HCT116 (cell line): Measurements from ENCODE around the gene UBR3. TPM values are rescaled to one million over a fixed set of nuclear protein-coding genes. Genes with fewer than 3 reads are reported as not detected.

ENCODE experiments used
- ATAC-seq: fragments of 200-7000 bp; cut with Tn5 transposase; 2 replicates; pipeline ENCODE4 v1.9.1; 2020; ENCODE audit warnings: mild to moderate bottlenecking, moderate library complexity
- BruUV-seq: library from RNA; stranded (reverse); fragments of 400-500 nt; replicated peaks from 2 replicates; lab custom pipeline; 2021; lab: Mats Ljungman, UMichigan
- CTCF ChIA-PET: fragments of 300-600 bp; sonication (Branson Sonifier 250); formaldehyde crosslinking; loops from one replicate; lab custom pipeline; 2021; ENCODE audit warnings: antibody characterized with exemption; lab: Charles Lee
- POLR2A ChIA-PET: fragments of 300-600, 350-600 bp; sonication (Branson Sonifier 250); formaldehyde crosslinking; loops from one replicate; lab custom pipeline; 2021; ENCODE audit warnings: antibody characterized with exemption; lab: Charles Lee
- RAD21 ChIA-PET, 2 experiments: fragments of 300-600 bp; sonication (Branson Sonifier 250); formaldehyde crosslinking; loops; one replicate each; lab custom pipeline; 2023; ENCODE audit warnings: low total read pairs in 2 of 2; ENCODE audit not compliant: uncharacterized antibody in 2 of 2, unreplicated experiment in 2 of 2, low non-redundant PET in 1 of 2; lab: Charles Lee
- DNase-seq: peaks from one replicate; pipeline ENCODE4 v3.0.0-alpha.2; 2010; ENCODE audit warnings: low read depth, low spot score
- H2AFZ ChIP-seq: fragments of 200-600 bp; shearing (Covaris generic), sonication (generic); 2 replicates; pipeline ENCODE4 v1.6.1; 2017; ENCODE audit warnings: low read depth, mixed run types, mixed read lengths, antibody characterized with exemption, low read length; ENCODE audit not compliant: poor library complexity, severe bottlenecking
- H3K27ac ChIP-seq: 2 replicates; pipeline ENCODE4 v1.5.1; 2012; ENCODE audit warnings: low read depth, low read length
- H3K27me3 ChIP-seq: fragments of 200-600 bp; sonication (generic); 2 replicates; pipeline ENCODE4 v1.6.1; 2016; ENCODE audit warnings: mixed run types, low read length, mixed read lengths; ENCODE audit not compliant: insufficient read depth
- H3K36me3 ChIP-seq, 2 experiments: fragments of 200-500 bp in 1 of 2; fragments of 200-600 bp in 1 of 2; sonication (Bioruptor generic) in 1 of 2; sonication (generic) in 1 of 2; 2 replicates each; pipeline versions ENCODE4 v1.5.1 to v1.6.1; 2014 to 2016; ENCODE audit warnings: low read length in 2 of 2, inconsistent platforms in 1 of 2, mixed read lengths in 1 of 2, mixed run types in 1 of 2; ENCODE audit not compliant: insufficient read depth in 2 of 2, control insufficient read depth in 1 of 2
- H3K4me1 ChIP-seq, 2 experiments: fragments of 200-600 bp in 1 of 2; sonication (generic) in 1 of 2; 2 replicates each; pipeline versions ENCODE4 v1.5.1 to v1.6.1; 2012 to 2017; ENCODE audit warnings: low read length in 2 of 2, inconsistent platforms in 1 of 2, mild to moderate bottlenecking in 1 of 2, mixed read lengths in 1 of 2, mixed run types in 1 of 2, moderate library complexity in 1 of 2; ENCODE audit not compliant: insufficient read depth in 2 of 2, control insufficient read depth in 1 of 2
- H3K4me2 ChIP-seq: fragments of 200-600 bp; sonication (generic); 2 replicates; pipeline ENCODE4 v1.6.1; 2017; ENCODE audit warnings: mixed run types, low read length, mixed read lengths
- H3K4me3 ChIP-seq, 2 experiments: fragments of 200-600 bp in 1 of 2; sonication (generic) in 1 of 2; replicated peaks in 1 of 2; 2 replicates each; pipeline ENCODE4 v1.5.1; 2011 to 2016; ENCODE audit warnings: low read length in 2 of 2, control low read depth in 1 of 2, low read depth in 1 of 2, mild to moderate bottlenecking in 1 of 2, mixed read lengths in 1 of 2, mixed run types in 1 of 2
- H3K79me2 ChIP-seq: fragments of 200-600 bp; sonication (generic); 2 replicates; pipeline ENCODE4 v1.6.1; 2017; ENCODE audit warnings: mild to moderate bottlenecking, mixed run types, low read length, moderate library complexity, mixed read lengths; ENCODE audit not compliant: insufficient read depth
- H3K9ac ChIP-seq: fragments of 200-600 bp; sonication (generic); 2 replicates; pipeline ENCODE4 v1.6.1; 2016; ENCODE audit warnings: low read length, mixed read lengths
- H3K9me2 ChIP-seq: fragments of 200-600 bp; sonication (generic), shearing (Covaris generic); 2 replicates; pipeline ENCODE4 v1.6.1; 2017; ENCODE audit warnings: mixed run types, mild to moderate bottlenecking, moderate library complexity; ENCODE audit not compliant: insufficient read depth
- H3K9me3 ChIP-seq, 2 experiments: fragments of 200-500 bp in 1 of 2; fragments of 200-600 bp in 1 of 2; sonication (Bioruptor generic) in 1 of 2; sonication (generic) in 1 of 2; 2 replicates each; pipeline ENCODE4 v1.6.1; 2014 to 2017; ENCODE audit warnings: low read length in 2 of 2, mixed read lengths in 2 of 2, inconsistent platforms in 1 of 2, low read depth in 1 of 2, mild to moderate bottlenecking in 1 of 2, mixed run types in 1 of 2, moderate library complexity in 1 of 2; ENCODE audit not compliant: control insufficient read depth in 1 of 2, insufficient read depth in 1 of 2
- H4K20me1 ChIP-seq: fragments of 200-600 bp; sonication (generic), shearing (Covaris generic); 2 replicates; pipeline ENCODE4 v1.6.1; 2017; ENCODE audit warnings: mixed run types, mild to moderate bottlenecking, moderate library complexity; ENCODE audit not compliant: insufficient read depth
- CBX3 ChIP-seq: IDR thresholded peaks from 2 replicates; pipeline ENCODE4 v1.6.1; 2012; ENCODE audit warnings: low read depth
- CEBPB ChIP-seq: IDR thresholded peaks from 2 replicates; pipeline ENCODE4 v1.6.1; 2012; ENCODE audit warnings: low read depth
- EZH2phosphoT487 ChIP-seq: fragments of 200-600 bp; IDR thresholded peaks from 2 replicates; pipeline ENCODE4 v1.6.1; 2018; ENCODE audit warnings: antibody characterized with exemption, borderline replicate concordance
- JUND ChIP-seq: IDR thresholded peaks from 2 replicates; pipeline ENCODE4 v1.6.1; 2012
- POLR2A ChIP-seq: IDR thresholded peaks from 2 replicates; pipeline ENCODE4 v1.7.0; 2011; ENCODE audit warnings: borderline replicate concordance; ENCODE audit not compliant: insufficient read depth, insufficient read length; ENCODE audit errors: extremely low read depth
- POLR2AphosphoS5 ChIP-seq: IDR thresholded peaks from 2 replicates; pipeline ENCODE4 v1.6.1; 2011; ENCODE audit warnings: mild to moderate bottlenecking, low read depth, low read length, moderate library complexity
- RAD21 ChIP-seq: IDR thresholded peaks from 2 replicates; pipeline ENCODE4 v1.6.1; 2012; ENCODE audit warnings: low read depth, mild to moderate bottlenecking
- YY1 ChIP-seq: IDR thresholded peaks from 2 replicates; pipeline ENCODE4 v1.6.1; 2011; ENCODE audit warnings: low read length, low read depth, moderate library complexity, mild to moderate bottlenecking; ENCODE audit not compliant: insufficient replicate concordance; ENCODE audit errors: extremely low read depth
- intact Hi-C: fragments of 100-400 bp; cut with micrococcal nuclease; formaldehyde crosslinking; loops from 2 replicates; pipeline ENCODE4 v1.10.0; 2022
- total RNA-seq: library from RNA; stranded (reverse); gene quantifications from one replicate; pipeline ENCODE4 v1.2.1, GENCODE V29; 2021; ENCODE audit not compliant: unreplicated experiment
- TF ChIP-seq, protein P1 (sequence below), 3 experiments: fragments of 200-600 bp in 1 of 3; sonication (generic) in 1 of 3; IDR thresholded peaks in 2 of 3; conservative IDR thresholded peaks in 1 of 3; 2 replicates each; pipeline ENCODE4 v1.5.1; 2012 to 2017; ENCODE audit warnings: low read depth in 2 of 3, low read length in 2 of 3, antibody characterized with exemption in 1 of 3, borderline replicate concordance in 1 of 3, control low read depth in 1 of 3, mild to moderate bottlenecking in 1 of 3, mixed read lengths in 1 of 3, mixed run types in 1 of 3, moderate library complexity in 1 of 3; ENCODE audit not compliant: insufficient read depth in 1 of 3
- TF ChIP-seq, protein P2 (sequence below): IDR thresholded peaks from 2 replicates; pipeline ENCODE4 v1.6.1; 2011; ENCODE audit warnings: mild to moderate bottlenecking, low read length, moderate library complexity; ENCODE audit not compliant: insufficient replicate concordance; ENCODE audit errors: extremely low read depth

The UBR3 gene
- total RNA-seq, 1 experiment from 2014 or later: 29.5 TPM

DNA sequence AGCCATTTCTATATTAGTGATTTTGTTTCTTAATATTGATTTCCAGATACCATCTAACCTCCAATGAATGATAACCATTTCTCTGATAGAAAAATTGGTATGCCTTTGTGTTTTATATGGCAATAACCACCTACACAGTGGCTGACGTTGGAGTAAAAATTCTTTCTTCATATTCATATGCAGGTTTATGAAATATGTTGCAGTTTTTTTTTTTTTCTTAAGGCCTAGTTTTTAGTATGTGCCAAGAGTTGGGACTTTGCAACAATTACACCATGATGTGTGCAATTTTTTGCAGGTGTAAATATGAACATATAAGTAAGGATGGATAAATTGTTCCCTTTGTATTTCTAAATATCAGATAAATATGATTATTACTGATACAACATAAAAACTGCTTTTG lies 187.5 kb downstream of the UBR3 start:
- H3K27me3 ChIP-seq: no peaks in the 10 kb centered on the region
- RAD21 ChIA-PET: no interaction called here

More for the DNA sequence above, 187.5 kb downstream of the UBR3 start:
- BruUV-seq: no TSS peak
- H3K9ac ChIP-seq: no peak overlapping the region
- no peaks in the 10 kb centered on the region for H4K20me1 ChIP-seq
- H3K79me2 ChIP-seq: no peaks in the 10 kb centered on the region
- ChIA-PET POLR2A (no interaction called here), CTCF (no interaction called here)
- H3K9me3 ChIP-seq: no peaks in the 10 kb centered on the region
- DNase-seq (no peak), ATAC-seq (no peak)
- intact Hi-C loops: no loop called here
- H3K4me2 ChIP-seq: no peak overlapping the region
- no peak overlapping the region for H3K4me3 ChIP-seq
- H3K9me2 ChIP-seq: no peaks in the 10 kb centered on the region
- no peaks in the 10 kb centered on the region; a peak in 1 of 4 replicates for H3K36me3 ChIP-seq
- H2AFZ ChIP-seq: no peak overlapping the region
- no peak for TF ChIP-seq JUND
- no peak for TF ChIP-seq RAD21
- TF ChIP-seq POLR2A: no peak
- no peak for TF ChIP-seq CBX3
- TF ChIP-seq YY1: no peak
- TF ChIP-seq EZH2phosphoT487: no peak
- no peak for TF ChIP-seq CEBPB
- TF ChIP-seq POLR2AphosphoS5: no peak
- TF ChIP-seq, protein P1, sequence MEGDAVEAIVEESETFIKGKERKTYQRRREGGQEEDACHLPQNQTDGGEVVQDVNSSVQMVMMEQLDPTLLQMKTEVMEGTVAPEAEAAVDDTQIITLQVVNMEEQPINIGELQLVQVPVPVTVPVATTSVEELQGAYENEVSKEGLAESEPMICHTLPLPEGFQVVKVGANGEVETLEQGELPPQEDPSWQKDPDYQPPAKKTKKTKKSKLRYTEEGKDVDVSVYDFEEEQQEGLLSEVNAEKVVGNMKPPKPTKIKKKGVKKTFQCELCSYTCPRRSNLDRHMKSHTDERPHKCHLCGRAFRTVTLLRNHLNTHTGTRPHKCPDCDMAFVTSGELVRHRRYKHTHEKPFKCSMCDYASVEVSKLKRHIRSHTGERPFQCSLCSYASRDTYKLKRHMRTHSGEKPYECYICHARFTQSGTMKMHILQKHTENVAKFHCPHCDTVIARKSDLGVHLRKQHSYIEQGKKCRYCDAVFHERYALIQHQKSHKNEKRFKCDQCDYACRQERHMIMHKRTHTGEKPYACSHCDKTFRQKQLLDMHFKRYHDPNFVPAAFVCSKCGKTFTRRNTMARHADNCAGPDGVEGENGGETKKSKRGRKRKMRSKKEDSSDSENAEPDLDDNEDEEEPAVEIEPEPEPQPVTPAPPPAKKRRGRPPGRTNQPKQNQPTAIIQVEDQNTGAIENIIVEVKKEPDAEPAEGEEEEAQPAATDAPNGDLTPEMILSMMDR (IDR thresholded peaks at IDR 0.05 in 2 of 3, conservative IDR thresholded peaks at IDR 0.05 in 1 of 3; ENCODE audit: borderline replicate concordance in 1 of 3, insufficient read depth in 1 of 3, low read depth in 2 of 3, low read length in 2 of 3): no peak
- TF ChIP-seq, protein P2, sequence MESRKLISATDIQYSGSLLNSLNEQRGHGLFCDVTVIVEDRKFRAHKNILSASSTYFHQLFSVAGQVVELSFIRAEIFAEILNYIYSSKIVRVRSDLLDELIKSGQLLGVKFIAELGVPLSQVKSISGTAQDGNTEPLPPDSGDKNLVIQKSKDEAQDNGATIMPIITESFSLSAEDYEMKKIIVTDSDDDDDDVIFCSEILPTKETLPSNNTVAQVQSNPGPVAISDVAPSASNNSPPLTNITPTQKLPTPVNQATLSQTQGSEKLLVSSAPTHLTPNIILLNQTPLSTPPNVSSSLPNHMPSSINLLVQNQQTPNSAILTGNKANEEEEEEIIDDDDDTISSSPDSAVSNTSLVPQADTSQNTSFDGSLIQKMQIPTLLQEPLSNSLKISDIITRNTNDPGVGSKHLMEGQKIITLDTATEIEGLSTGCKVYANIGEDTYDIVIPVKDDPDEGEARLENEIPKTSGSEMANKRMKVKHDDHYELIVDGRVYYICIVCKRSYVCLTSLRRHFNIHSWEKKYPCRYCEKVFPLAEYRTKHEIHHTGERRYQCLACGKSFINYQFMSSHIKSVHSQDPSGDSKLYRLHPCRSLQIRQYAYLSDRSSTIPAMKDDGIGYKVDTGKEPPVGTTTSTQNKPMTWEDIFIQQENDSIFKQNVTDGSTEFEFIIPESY: no peak
- H3K27ac ChIP-seq: no peak overlapping the region
- no peaks in the 10 kb centered on the region for H3K4me1 ChIP-seq
